BE2C (cell line): ENCODE data around the gene SYT7.

Source experiments
- DNase-seq: peaks from one replicate; pipeline ENCODE4 v3.0.0-alpha.2; 2020
- H3K27me3 ChIP-seq: fragments of 250-450 bp; sonication (Bioruptor Pico); 2 replicates; pipeline ENCODE4 v1.5.1; 2020; ENCODE audit warnings: mild to moderate bottlenecking
- H3K36me3 ChIP-seq: fragments of 250-450 bp; sonication (Bioruptor Pico); 2 replicates; pipeline ENCODE4 v1.5.1; 2020; ENCODE audit warnings: mild to moderate bottlenecking
- H3K4me1 ChIP-seq: fragments of 250-450 bp; sonication (Bioruptor Pico); 2 replicates; pipeline ENCODE4 v1.5.1; 2020
- H3K4me3 ChIP-seq: 2 replicates; pipeline ENCODE4 v1.5.1; 2011; ENCODE audit warnings: low read depth, low read length
- H3K9me3 ChIP-seq: fragments of 250-450 bp; sonication (Bioruptor Pico); 2 replicates; pipeline ENCODE4 v1.5.1; 2020
- TF ChIP-seq, protein P1 (sequence below): IDR thresholded peaks from 2 replicates; pipeline ENCODE4 v1.5.1; 2012; ENCODE audit warnings: mild to moderate bottlenecking, low read depth, low read length

Gene SYT7

DNA sequence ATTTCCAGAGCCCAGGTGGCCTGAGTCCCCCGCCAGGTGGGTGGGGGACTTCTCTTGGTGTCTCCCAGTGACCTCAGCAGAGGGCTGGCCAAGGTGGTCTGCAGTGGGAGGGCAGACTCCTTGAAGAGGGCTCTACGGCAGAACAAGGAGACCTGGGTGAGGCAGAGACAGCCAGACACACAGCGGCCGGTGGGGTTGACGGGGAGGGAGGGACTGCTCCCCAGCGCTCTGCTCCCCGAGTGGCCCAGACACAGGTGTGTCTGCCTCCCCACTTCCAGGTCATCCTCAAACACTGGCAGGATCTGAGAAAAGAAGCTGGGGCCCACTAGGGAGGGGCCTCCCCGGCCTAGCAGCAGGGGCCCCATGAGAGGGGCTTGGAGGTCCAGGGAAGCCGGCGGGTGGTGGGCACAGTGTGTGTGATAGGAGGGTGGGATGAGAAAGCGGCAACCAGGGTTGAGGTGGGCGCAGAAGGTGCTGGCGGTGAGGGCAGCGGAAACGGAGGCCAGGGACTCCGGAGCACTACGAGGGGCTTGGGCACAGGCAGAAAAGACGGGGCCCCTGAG is 30.1 kb downstream of the SYT7 start:
- Histone ChIP-seq H3K4me3 (no peak overlapping the region), H3K4me1 (peaks cover 10% of the 10 kb centered on the region), H3K27me3 (no peaks in the 10 kb centered on the region), H3K9me3 (no peaks in the 10 kb centered on the region), H3K36me3 (no peaks in the 10 kb centered on the region)
- no peak for DNase-seq
- TF ChIP-seq, protein P1, sequence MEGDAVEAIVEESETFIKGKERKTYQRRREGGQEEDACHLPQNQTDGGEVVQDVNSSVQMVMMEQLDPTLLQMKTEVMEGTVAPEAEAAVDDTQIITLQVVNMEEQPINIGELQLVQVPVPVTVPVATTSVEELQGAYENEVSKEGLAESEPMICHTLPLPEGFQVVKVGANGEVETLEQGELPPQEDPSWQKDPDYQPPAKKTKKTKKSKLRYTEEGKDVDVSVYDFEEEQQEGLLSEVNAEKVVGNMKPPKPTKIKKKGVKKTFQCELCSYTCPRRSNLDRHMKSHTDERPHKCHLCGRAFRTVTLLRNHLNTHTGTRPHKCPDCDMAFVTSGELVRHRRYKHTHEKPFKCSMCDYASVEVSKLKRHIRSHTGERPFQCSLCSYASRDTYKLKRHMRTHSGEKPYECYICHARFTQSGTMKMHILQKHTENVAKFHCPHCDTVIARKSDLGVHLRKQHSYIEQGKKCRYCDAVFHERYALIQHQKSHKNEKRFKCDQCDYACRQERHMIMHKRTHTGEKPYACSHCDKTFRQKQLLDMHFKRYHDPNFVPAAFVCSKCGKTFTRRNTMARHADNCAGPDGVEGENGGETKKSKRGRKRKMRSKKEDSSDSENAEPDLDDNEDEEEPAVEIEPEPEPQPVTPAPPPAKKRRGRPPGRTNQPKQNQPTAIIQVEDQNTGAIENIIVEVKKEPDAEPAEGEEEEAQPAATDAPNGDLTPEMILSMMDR = no peak

DNA sequence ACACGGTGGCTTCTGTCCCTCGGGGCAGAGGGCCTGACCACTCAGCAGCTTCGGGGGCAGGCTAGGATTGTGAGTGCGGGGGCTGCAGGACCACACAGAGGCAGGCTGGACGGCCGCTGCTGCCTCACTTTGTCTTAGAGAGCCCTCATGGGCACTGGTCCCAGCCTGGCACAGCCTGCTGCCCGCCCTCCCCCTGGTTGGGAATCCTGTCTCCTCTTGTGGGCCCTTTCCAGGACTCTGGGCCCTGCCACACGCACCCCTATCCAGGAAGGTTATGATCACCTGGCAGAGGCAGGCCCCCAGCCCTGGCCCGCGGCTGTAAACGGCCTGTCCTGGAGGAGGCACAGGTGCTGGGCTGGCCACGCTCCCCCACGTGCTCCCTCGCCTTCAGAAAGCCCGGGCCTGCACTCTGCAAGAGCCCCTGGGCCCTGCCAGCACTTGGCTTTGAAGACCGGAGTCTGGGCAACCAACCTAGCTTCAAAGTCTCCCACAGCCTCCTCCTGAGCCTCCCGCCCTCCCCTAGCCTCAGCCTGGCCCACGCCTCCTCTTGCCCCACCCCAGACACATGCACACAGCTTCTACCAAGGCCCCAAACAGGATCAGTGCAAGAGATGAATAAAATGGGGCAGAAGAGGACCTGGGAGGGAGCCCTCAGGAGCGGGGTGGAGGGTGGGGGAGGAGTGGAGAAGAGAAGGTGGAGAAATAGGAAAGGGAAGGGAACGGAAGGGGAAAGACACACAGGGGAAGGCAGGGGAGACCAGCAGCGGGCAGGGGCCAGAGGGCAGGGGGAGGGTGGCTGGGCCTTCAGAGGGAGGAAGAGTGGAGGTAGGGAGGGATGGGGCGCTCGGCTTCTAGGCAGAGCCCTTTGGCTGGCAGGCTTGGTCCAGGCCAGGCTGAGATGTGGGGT is 31.0 kb downstream of the SYT7 start:
- H3K4me3 ChIP-seq = no peak overlapping the region
- H3K9me3 ChIP-seq = no peaks in the 10 kb centered on the region
- no peaks in the 10 kb centered on the region for H3K27me3 ChIP-seq
- no peaks in the 10 kb centered on the region for H3K36me3 ChIP-seq
- H3K4me1 ChIP-seq = peaks cover 10% of the 10 kb centered on the region
- TF ChIP-seq, protein P1 = no peak
- no peak for DNase-seq

DNA sequence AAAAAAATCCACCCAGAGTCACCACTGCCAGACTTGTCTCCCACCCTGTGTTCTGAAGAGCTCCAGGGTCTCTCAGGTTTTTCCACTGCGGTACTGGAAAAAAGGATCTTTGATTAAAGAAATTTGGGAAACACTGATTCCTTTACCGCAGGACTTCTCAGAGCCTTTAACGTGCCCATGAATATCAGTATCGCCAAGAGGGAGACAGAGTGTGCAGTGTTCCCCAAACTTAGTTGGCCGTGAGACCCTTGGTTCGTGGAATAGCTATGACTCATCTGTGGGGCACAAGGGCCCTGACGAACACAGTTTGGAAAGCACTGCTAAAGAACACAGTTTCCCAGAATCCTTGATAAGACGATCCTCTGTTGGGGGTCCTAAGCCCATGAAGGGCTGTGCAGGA is 31.7 kb downstream of the SYT7 start:
- no peak for DNase-seq
- no peaks in the 10 kb centered on the region for H3K36me3 ChIP-seq
- peaks cover 6% of the 10 kb centered on the region for H3K4me1 ChIP-seq

DNA sequence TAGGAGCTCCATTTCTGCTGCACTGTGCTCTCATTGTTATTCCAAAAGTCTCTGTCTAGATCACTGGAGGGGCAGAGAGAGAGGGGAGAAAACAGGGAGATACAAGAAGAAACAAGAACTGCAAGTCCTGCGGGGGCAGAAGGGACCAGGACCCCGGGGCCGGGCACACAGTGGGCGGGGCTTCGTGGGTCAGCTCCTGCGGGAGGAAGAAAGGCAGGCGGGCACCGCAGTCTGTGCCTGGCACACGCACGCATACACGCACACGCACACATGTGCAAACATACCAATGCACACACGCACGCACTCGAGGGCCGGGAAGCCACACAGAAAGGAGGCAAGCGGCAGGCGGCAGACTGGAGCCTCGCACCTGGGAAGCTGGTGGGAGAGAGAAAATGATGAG is 33.6 kb downstream of the SYT7 start:
- Histone ChIP-seq H3K27me3 (no peaks in the 10 kb centered on the region), H3K9me3 (no peaks in the 10 kb centered on the region), H3K4me3 (no peak overlapping the region), H3K4me1 (peaks cover 7% of the 10 kb centered on the region), H3K36me3 (no peaks in the 10 kb centered on the region)
- DNase-seq = no peak
- TF ChIP-seq, protein P1 = no peak

More for the DNA sequence above, 31.7 kb downstream of the SYT7 start:
- Histone ChIP-seq H3K9me3 (no peaks in the 10 kb centered on the region), H3K27me3 (no peaks in the 10 kb centered on the region), H3K4me3 (no peak overlapping the region)
- TF ChIP-seq, protein P1 = no peak

DNA sequence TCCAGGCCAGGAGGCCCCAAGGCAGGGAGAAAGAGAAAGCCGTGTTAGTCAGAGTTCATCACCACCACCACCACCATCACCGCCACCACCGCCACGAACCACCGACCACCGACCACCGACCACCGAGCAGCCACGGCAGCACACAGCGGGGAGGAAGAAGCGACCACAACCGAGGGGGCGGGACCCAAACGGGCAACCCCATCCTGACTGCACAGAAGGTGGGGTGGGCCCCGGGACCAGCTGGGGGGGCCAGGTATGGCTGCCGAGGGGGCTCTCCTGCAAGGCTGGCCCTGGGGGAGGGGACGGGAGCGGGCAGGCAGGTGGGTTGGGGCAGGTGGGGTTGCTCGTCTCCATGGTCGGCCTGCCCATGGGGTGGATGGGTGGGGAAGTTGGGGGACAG is 34.2 kb downstream of the SYT7 start:
- DNase-seq = no peak

More for the DNA sequence above, 34.2 kb downstream of the SYT7 start:
- H3K9me3 ChIP-seq = no peaks in the 10 kb centered on the region
- no peaks in the 10 kb centered on the region for H3K27me3 ChIP-seq
- H3K36me3 ChIP-seq = no peaks in the 10 kb centered on the region
- peaks cover 13% of the 10 kb centered on the region for H3K4me1 ChIP-seq
- TF ChIP-seq, protein P1 = no peak
- no peak overlapping the region for H3K4me3 ChIP-seq
